HepG2 (cell line): ENCODE measurements around the gene GABRB1. TPM values are rescaled to one million over a fixed set of nuclear protein-coding genes. Genes with fewer than 3 reads are reported as not detected.

ENCODE experiments used
- ATAC-seq: fragments of 200-7000 bp; cut with Tn5 transposase; 3 replicates; pipeline ENCODE4 v1.9.1; 2020; ENCODE audit warnings: mild to moderate bottlenecking, moderate library complexity
- BruUV-seq: library from RNA; stranded (reverse); fragments of 400-500 nt; replicated peaks from 2 replicates; lab custom pipeline; 2021; lab: Mats Ljungman, UMichigan
- CTCF ChIA-PET: fragments of 300-600 bp; formaldehyde crosslinking; extraction: SDS; loops from one replicate; lab custom pipeline; 2021; ENCODE audit warnings: low total read pairs, inconsistent platforms, low intra/inter-chr PET ratio; lab: Yijun Ruan, JAX
- POLR2A ChIA-PET: fragments of 350-600 bp; sonication (Branson Sonifier 250); formaldehyde crosslinking; loops from one replicate; lab custom pipeline; 2020; ENCODE audit warnings: antibody characterized with exemption, inconsistent platforms; lab: Yijun Ruan, JAX
- DNase-seq: peaks from one replicate; pipeline ENCODE4 v3.0.0-alpha.2; 2015; ENCODE audit warnings: low spot score
- FAIRE-seq: peaks from 3 replicates; lab custom pipeline; 2011; peaks lifted over from hg19 to GRCh38; lab: Jason Lieb, UNC
- H2AFZ ChIP-seq: one replicate; pipeline ENCODE4 v1.6.1; 2011; ENCODE audit warnings: low read length, inconsistent platforms
- H3K27ac ChIP-seq: fragments of 300-600 bp; 3 replicates; pipeline ENCODE4 v1.8.0; 2011; ENCODE audit warnings: mixed run types, mild to moderate bottlenecking, mixed read lengths, low read length, inconsistent platforms; ENCODE audit not compliant: insufficient read depth; ENCODE audit errors: extremely low read length
- H3K27me3 ChIP-seq, 2 experiments: fragments of 200-600 bp in 1 of 2; 2 replicates in 1 of 2; 3 replicates in 1 of 2; pipeline versions ENCODE4 v1.6.0 to v1.8.0; 2011; ENCODE audit warnings: low read length in 2 of 2, mild to moderate bottlenecking in 2 of 2, moderate library complexity in 2 of 2, inconsistent platforms in 1 of 2; ENCODE audit not compliant: insufficient read depth in 2 of 2, control insufficient read depth in 1 of 2
- H3K36me3 ChIP-seq, 2 experiments: fragments of 200-600 bp in 1 of 2; replicated peaks in 1 of 2; 2 replicates in 1 of 2; 3 replicates in 1 of 2; pipeline versions ENCODE4 v1.5.1 to v1.8.0; 2011; ENCODE audit warnings: low read length in 2 of 2, inconsistent platforms in 1 of 2; ENCODE audit not compliant: insufficient read depth in 2 of 2, control insufficient read depth in 1 of 2
- H3K4me1 ChIP-seq: 2 replicates; pipeline ENCODE4 v1.5.1; 2012; ENCODE audit warnings: low read length, inconsistent platforms; ENCODE audit not compliant: insufficient read depth
- H3K4me2 ChIP-seq: 2 replicates; pipeline ENCODE4 v1.6.0; 2011; ENCODE audit warnings: low read depth, low read length, inconsistent platforms
- H3K4me3 ChIP-seq, 3 experiments: fragments of 200-600 bp in 1 of 3; sonication (generic), shearing (Covaris generic) in 1 of 3; replicated peaks in 1 of 3; 2 replicates each; pipeline ENCODE4 v1.5.1; 2011 to 2016; ENCODE audit warnings: low read length in 3 of 3, inconsistent platforms in 2 of 3, low read depth in 2 of 3, mild to moderate bottlenecking in 2 of 3, control low read depth in 1 of 3, mixed read lengths in 1 of 3; ENCODE audit not compliant: insufficient read depth in 1 of 3
- H3K79me2 ChIP-seq: one replicate; pipeline ENCODE4 v1.6.1; 2011; ENCODE audit warnings: low read length, inconsistent platforms; ENCODE audit not compliant: insufficient read depth
- H3K9ac ChIP-seq: 2 replicates; pipeline ENCODE4 v1.6.0; 2011; ENCODE audit warnings: mild to moderate bottlenecking, low read depth, low read length, inconsistent platforms; ENCODE audit not compliant: insufficient read depth
- H3K9me3 ChIP-seq: 2 replicates; pipeline ENCODE4 v1.5.1; 2012; ENCODE audit warnings: mild to moderate bottlenecking, low read length
- H4K20me1 ChIP-seq: 2 replicates; pipeline ENCODE4 v1.6.0; 2011; ENCODE audit warnings: inconsistent platforms, mild to moderate bottlenecking, low read length, moderate library complexity; ENCODE audit not compliant: insufficient read depth
- AGO2 ChIP-seq: fragments of 200-400 bp; formaldehyde crosslinking; optimal IDR thresholded peaks from 2 replicates; pipeline ENCODE3; 2017; ENCODE audit warnings: mild to moderate bottlenecking, low read depth, low read length, moderate library complexity
- ZMYM3 ChIP-seq: sonication (generic); formaldehyde crosslinking; IDR thresholded peaks from 2 replicates; pipeline ENCODE4 v1.5.1; 2020; ENCODE audit warnings: mild to moderate bottlenecking, missing genetic modification reagents
- ZNF496 ChIP-seq: sonication (generic); formaldehyde crosslinking; IDR thresholded peaks from 2 replicates; pipeline ENCODE4 v1.8.1; 2023; ENCODE audit warnings: mild to moderate bottlenecking, moderate library complexity, missing genetic modification reagents; ENCODE audit not compliant: insufficient replicate concordance
- ZNF720 ChIP-seq: sonication (generic); formaldehyde crosslinking; IDR thresholded peaks from 2 replicates; pipeline ENCODE4 v1.4.0; 2020; ENCODE audit warnings: missing genetic modification reagents
- ZNF83 ChIP-seq: sonication (generic); formaldehyde crosslinking; IDR thresholded peaks from 2 replicates; pipeline ENCODE4 v1.4.0; 2020; ENCODE audit warnings: missing genetic modification reagents, mild to moderate bottlenecking, borderline replicate concordance
- WGBS: methylation state at CpG from one replicate; pipeline ENCODE4 v1.1.6; 2017; ENCODE audit warnings: low lambda C conversion rate; 5-methylcytosine and 5-hydroxymethylcytosine counted together
- in situ Hi-C: cut with HindIII; loops from 2 replicates; pipeline ENCODE4 v1.10.0; 2017; ENCODE audit warnings: low pct_unique_long_range_greater_than_20kb; ENCODE audit not compliant: extremely low pct_ligation_motif_present
- intact Hi-C: fragments of 100-400 bp; cut with micrococcal nuclease; formaldehyde crosslinking; loops from one replicate; pipeline ENCODE4 v1.10.0; 2022; ENCODE audit not compliant: unreplicated experiment
- polyA plus RNA-seq, 8 experiments: library from polyadenylated mRNA; depleted of rRNA in 3 of 8; stranded (reverse) in 7 of 8; unstranded in 1 of 8; fragments of >200 nt; fragmentation: Illumina TruSeq in 4 of 8; extraction: Trizol in 4 of 8; gene quantifications; 2 replicates each; pipeline versions ENCODE4 v1.2.1 to v1.2.3, GENCODE V29; 2011 to 2016; ENCODE audit warnings: low read depth in 4 of 8, missing spikeins in 1 of 8, mixed read lengths in 1 of 8; ENCODE audit not compliant: insufficient read depth in 1 of 8
- total RNA-seq, 5 experiments: library from RNA; depleted of rRNA; stranded (reverse); fragments of >200 nt; fragmentation: Illumina TruSeq; extraction: Trizol; gene quantifications; 2 replicates each; pipeline ENCODE4 v1.2.3, GENCODE V29; 2016; ENCODE audit warnings: low read depth in 1 of 5
- TF ChIP-seq, protein P1 (sequence below): IDR thresholded peaks from 2 replicates; pipeline ENCODE4 v1.6.1; 2016; ENCODE audit warnings: missing genetic modification reagents, missing compliant biosample characterization
- TF ChIP-seq, protein P2 (sequence below): sonication (generic); formaldehyde crosslinking; IDR thresholded peaks from 2 replicates; pipeline ENCODE4 v1.5.1; 2020; ENCODE audit warnings: missing genetic modification reagents, mild to moderate bottlenecking, borderline replicate concordance
- TF ChIP-seq, protein P3 (sequence below): sonication (generic); formaldehyde crosslinking; IDR thresholded peaks from 2 replicates; pipeline ENCODE4 v1.8.1; 2022; ENCODE audit warnings: low read depth, mild to moderate bottlenecking, missing genetic modification reagents

GABRB1 gene
- total and polyA plus RNA-seq, 2 of the 13 experiments (the other 11 are each of a cell fraction or from before 2014, with no cell fraction given): not detected

DNA sequence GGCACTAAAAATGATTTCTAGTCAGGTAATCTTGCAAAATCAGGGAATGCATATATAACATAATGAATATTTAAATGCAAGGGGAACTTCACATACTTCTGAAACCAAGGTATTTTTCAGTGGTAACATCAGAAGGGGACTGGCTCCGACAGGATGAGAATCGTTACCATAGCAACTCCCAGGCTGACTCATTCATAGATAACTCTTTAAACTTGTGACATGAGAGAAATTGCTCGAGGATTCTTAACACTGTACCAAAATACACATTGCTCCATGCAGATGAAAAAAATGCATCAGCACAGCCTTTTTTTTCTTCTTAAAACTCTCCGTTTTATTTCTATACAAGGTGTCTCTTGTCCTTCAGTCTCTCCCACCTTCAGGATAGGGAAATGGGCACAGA lies 114.3 kb downstream of the GABRB1 start:
- Histone ChIP-seq H3K9ac (no peak overlapping the region), H3K4me3 (no peak overlapping the region), H3K27ac (no peak overlapping the region), H4K20me1 (no peaks in the 10 kb centered on the region), H3K9me3 (no peaks in the 10 kb centered on the region), H3K4me1 (no peaks in the 10 kb centered on the region), H3K27me3 (no peaks in the 10 kb centered on the region), H3K4me2 (no peak overlapping the region), H2AFZ (no peak overlapping the region), H3K36me3 (no peaks in the 10 kb centered on the region), H3K79me2 (no peaks in the 10 kb centered on the region)
- CTCF ChIA-PET: no interaction called here
- no peak for TF ChIP-seq ZNF83 (CRISPR knock-in tag)
- TF ChIP-seq AGO2: no peak
- TF ChIP-seq, protein P1, sequence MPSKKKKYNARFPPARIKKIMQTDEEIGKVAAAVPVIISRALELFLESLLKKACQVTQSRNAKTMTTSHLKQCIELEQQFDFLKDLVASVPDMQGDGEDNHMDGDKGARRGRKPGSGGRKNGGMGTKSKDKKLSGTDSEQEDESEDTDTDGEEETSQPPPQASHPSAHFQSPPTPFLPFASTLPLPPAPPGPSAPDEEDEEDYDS (CRISPR knock-in tag): no peak
- no peak for TF ChIP-seq ZNF720 (CRISPR knock-in tag)
- TF ChIP-seq ZNF496: no peak
- 17% methylated on average over 4 of the region's 4 CpGs for WGBS
- ATAC-seq (no peak), DNase-seq (peak; percentile 1), FAIRE-seq (no peak)
- in situ Hi-C loops: no loop called here
- POLR2A ChIA-PET: no interaction called here
- no TSS peak for BruUV-seq
- intact Hi-C loops: no loop called here

DNA sequence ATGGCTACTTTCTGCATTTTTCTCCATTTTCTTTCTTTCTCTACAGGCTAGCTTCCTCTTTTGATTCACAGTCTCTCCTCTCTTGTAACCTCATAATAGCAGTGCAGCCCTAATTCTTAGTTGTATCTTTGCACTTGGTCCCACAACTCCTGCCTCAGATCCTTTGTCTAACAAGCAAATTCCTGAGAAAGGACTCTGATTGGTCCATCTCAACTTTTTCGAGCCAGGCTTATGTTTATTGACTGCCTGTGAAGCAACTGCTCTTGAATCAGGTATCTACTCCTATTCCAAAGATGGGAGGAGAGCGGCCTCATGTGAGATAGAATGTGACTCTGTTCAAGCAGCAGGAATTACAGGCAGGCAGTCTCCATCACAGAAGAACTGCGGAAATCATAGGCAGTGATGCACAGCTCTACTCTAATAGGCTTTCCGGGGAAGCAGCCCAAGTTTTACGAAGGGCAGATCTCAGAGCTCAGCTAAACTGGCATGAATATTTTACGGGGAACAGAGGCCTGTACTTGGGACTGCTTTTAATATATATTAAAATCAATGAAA lies 123.5 kb downstream of the GABRB1 start:
- POLR2A ChIA-PET: no interaction called here
- FAIRE-seq (no peak), DNase-seq (no peak), ATAC-seq (no peak)
- no peak overlapping the region for H2AFZ ChIP-seq
- WGBS: 50% methylated on average over 6 of the region's 6 CpGs
- in situ Hi-C loops (no loop called here), intact Hi-C loops (no loop called here)
- no peaks in the 10 kb centered on the region for H4K20me1 ChIP-seq
- no peak overlapping the region for H3K4me3 ChIP-seq
- no peaks in the 10 kb centered on the region for H3K79me2 ChIP-seq
- TF ChIP-seq ZMYM3: no peak
- TF ChIP-seq, protein P2, sequence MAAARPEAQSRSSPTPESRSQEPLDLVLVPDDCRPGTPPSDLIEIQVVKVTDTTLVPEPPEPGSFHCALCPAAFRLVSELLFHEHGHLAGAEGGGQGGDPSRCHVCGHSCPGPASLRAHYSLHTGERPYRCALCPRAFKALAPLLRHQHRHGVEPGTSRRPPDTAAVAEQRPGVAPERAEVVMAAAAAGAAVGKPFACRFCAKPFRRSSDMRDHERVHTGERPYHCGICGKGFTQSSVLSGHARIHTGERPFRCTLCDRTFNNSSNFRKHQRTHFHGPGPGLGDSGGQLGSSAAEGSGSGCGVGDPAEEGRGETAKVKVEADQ (CRISPR knock-in tag): no peak
- TF ChIP-seq, protein P3, sequence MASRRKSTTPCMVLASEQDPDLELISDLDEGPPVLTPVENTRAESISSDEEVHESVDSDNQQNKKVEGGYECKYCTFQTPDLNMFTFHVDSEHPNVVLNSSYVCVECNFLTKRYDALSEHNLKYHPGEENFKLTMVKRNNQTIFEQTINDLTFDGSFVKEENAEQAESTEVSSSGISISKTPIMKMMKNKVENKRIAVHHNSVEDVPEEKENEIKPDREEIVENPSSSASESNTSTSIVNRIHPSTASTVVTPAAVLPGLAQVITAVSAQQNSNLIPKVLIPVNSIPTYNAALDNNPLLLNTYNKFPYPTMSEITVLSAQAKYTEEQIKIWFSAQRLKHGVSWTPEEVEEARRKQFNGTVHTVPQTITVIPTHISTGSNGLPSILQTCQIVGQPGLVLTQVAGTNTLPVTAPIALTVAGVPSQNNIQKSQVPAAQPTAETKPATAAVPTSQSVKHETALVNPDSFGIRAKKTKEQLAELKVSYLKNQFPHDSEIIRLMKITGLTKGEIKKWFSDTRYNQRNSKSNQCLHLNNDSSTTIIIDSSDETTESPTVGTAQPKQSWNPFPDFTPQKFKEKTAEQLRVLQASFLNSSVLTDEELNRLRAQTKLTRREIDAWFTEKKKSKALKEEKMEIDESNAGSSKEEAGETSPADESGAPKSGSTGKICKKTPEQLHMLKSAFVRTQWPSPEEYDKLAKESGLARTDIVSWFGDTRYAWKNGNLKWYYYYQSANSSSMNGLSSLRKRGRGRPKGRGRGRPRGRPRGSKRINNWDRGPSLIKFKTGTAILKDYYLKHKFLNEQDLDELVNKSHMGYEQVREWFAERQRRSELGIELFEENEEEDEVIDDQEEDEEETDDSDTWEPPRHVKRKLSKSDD (CRISPR knock-in tag): no peak
- no peak overlapping the region for H3K9ac ChIP-seq
- H3K4me1 ChIP-seq: no peaks in the 10 kb centered on the region
- H3K27ac ChIP-seq: no peak overlapping the region
- CTCF ChIA-PET: no interaction called here
- H3K36me3 ChIP-seq: no peaks in the 10 kb centered on the region
- no peaks in the 10 kb centered on the region for H3K9me3 ChIP-seq
- no peaks in the 10 kb centered on the region for H3K27me3 ChIP-seq
- no TSS peak for BruUV-seq
- H3K4me2 ChIP-seq: no peak overlapping the region
